Upper lobe of right lung (tissue), 1 donor: ENCODE results near the gene PNMA8C. TPM values are rescaled to one million over a fixed set of nuclear protein-coding genes. Genes with fewer than 3 reads are reported as not detected.

Experiments used
- ATAC-seq: fragments of 200-7000 bp; cut with Tn5 transposase; one replicate; pipeline ENCODE4 v1.9.1; 2020; ENCODE audit warnings: mild to moderate bottlenecking, moderate library complexity
- DNase-seq: peaks from one replicate; pipeline ENCODE4 v3.0.0-alpha.2; 2020
- H3K27ac ChIP-seq: fragments of 200-600 bp; one replicate; pipeline ENCODE4 v1.8.0; 2022
- H3K27me3 ChIP-seq: fragments of 200-600 bp; one replicate; pipeline ENCODE4 v1.8.0; 2022; ENCODE audit warnings: mild to moderate bottlenecking
- H3K36me3 ChIP-seq: fragments of 200-600 bp; one replicate; pipeline ENCODE4 v1.8.0; 2022
- H3K4me1 ChIP-seq: fragments of 200-600 bp; one replicate; pipeline ENCODE4 v1.8.0; 2022
- H3K4me3 ChIP-seq: fragments of 200-600 bp; one replicate; pipeline ENCODE4 v1.8.0; 2022; ENCODE audit warnings: mild to moderate bottlenecking
- H3K9me3 ChIP-seq: fragments of 200-600 bp; one replicate; pipeline ENCODE4 v1.8.0; 2022
- intact Hi-C: fragments of 100-400 bp; cut with DNase I; formaldehyde crosslinking; loops from one replicate; pipeline ENCODE4 v1.11.0; 2022
- total RNA-seq: library from RNA; stranded (reverse); fragmentation: NEBNext Ultra II Directional; extraction: Animal tissue kit (Norgen Biotek cat#: 25700); gene quantifications from one replicate; pipeline ENCODE4 v1.2.1, GENCODE V29; 2021
- TF ChIP-seq, protein P1 (sequence below): fragments of 200-600 bp; IDR thresholded peaks from one replicate; pipeline ENCODE4 v1.8.0; 2022; ENCODE audit warnings: antibody characterized with exemption
- donor health status: DM: no; HTN: yes; CAD: no; lungs with severe emphysema.

The PNMA8C gene
- total RNA-seq, 1 donor from 2014 or later, result not detected

DNA sequence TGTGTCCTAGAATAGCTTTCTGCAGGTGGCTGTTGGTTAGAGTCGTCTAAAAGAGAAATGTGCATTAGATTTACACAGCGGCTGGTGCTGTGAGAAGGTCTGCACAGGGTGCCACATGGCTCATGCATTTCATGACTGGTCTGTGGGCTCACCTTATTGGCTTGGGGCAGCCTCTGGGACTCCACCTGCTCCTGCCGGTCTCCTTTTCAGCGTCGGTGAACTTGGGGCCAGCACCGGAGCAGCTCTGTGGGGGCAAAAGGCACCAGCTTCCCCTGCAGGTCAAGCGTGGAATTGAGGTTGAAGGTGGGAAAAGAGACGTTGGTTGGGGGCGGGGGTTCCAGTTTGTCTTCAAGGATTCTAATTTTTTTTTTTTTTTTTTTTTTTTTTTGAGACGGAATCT, 3.1 kb upstream of the PNMA8C start:
- H3K27ac ChIP-seq, result no peak overlapping the region
- intact Hi-C loops, result no loop called here
- no peak for DNase-seq
- no peak for ATAC-seq
- H3K4me3 ChIP-seq, result no peak overlapping the region
- peaks cover 29% of the 10 kb centered on the region for H3K27me3 ChIP-seq
- H3K36me3 ChIP-seq, result no peaks in the 10 kb centered on the region
- TF ChIP-seq, protein P1, sequence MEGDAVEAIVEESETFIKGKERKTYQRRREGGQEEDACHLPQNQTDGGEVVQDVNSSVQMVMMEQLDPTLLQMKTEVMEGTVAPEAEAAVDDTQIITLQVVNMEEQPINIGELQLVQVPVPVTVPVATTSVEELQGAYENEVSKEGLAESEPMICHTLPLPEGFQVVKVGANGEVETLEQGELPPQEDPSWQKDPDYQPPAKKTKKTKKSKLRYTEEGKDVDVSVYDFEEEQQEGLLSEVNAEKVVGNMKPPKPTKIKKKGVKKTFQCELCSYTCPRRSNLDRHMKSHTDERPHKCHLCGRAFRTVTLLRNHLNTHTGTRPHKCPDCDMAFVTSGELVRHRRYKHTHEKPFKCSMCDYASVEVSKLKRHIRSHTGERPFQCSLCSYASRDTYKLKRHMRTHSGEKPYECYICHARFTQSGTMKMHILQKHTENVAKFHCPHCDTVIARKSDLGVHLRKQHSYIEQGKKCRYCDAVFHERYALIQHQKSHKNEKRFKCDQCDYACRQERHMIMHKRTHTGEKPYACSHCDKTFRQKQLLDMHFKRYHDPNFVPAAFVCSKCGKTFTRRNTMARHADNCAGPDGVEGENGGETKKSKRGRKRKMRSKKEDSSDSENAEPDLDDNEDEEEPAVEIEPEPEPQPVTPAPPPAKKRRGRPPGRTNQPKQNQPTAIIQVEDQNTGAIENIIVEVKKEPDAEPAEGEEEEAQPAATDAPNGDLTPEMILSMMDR, result no peak
- H3K4me1 ChIP-seq, result peaks cover 8% of the 10 kb centered on the region
- no peaks in the 10 kb centered on the region for H3K9me3 ChIP-seq

DNA sequence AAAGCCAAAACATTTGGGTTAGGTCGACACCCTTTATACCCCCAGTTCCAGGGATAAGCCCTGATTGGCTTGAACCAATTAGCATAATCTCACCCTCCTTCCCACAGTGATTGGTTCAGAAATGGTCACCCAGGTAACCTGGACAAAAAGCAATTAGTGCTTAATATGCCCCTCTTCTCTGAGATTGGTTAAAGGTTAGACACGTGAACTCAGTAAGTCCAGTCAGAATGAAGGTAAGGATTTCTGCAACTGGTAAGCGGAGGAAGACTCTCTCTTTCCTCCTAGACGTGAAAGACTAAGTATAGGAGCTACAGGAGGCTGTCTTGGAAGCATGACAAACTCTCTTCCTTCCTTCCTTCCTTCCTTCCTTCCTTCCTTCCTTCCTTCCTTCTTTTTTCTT, 1.3 kb upstream of the PNMA8C start:
- TF ChIP-seq, protein P1, result no peak
- no peaks in the 10 kb centered on the region for H3K9me3 ChIP-seq
- DNase-seq (no peak), ATAC-seq (no peak)
- peaks cover 13% of the 10 kb centered on the region for H3K4me1 ChIP-seq
- no peak overlapping the region for H3K4me3 ChIP-seq
- H3K27me3 ChIP-seq, result peaks cover 36% of the 10 kb centered on the region
- H3K27ac ChIP-seq, result no peak overlapping the region
- H3K36me3 ChIP-seq, result no peaks in the 10 kb centered on the region
- intact Hi-C loops, result no loop called here

DNA sequence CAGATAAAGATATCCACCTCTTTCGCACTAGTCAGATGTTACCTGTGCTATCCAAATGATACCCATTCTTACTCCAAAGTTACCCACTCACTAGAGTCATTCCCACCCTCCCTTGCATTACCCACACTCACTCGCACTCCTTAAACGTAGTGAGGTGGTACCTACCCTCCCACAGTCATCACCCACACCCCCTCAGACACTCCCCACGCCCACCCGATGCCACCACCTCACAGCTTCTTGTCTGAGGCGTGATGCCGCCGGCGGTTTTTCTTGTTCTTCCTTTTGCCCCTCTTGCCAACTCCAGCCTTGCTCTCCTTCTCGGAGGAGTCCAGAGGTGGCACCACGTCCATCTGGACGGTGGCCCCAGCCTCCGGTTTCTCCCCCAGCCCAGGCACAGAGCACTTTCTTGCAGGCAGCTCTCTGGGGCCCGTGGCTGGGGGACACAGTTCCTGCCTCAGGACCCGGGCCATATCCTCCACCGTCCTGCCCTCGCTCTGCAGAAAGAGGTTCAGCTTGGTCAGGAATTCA, 1.2 kb downstream of the PNMA8C start:
- H3K27ac ChIP-seq, result no peak overlapping the region
- H3K4me3 ChIP-seq, result no peak overlapping the region
- no peaks in the 10 kb centered on the region for H3K36me3 ChIP-seq
- peaks cover 36% of the 10 kb centered on the region for H3K27me3 ChIP-seq
- intact Hi-C loops, result no loop called here
- H3K9me3 ChIP-seq, result no peaks in the 10 kb centered on the region
- DNase-seq (no peak), ATAC-seq (no peak)
- peaks cover 13% of the 10 kb centered on the region for H3K4me1 ChIP-seq
- TF ChIP-seq, protein P1, result no peak

DNA sequence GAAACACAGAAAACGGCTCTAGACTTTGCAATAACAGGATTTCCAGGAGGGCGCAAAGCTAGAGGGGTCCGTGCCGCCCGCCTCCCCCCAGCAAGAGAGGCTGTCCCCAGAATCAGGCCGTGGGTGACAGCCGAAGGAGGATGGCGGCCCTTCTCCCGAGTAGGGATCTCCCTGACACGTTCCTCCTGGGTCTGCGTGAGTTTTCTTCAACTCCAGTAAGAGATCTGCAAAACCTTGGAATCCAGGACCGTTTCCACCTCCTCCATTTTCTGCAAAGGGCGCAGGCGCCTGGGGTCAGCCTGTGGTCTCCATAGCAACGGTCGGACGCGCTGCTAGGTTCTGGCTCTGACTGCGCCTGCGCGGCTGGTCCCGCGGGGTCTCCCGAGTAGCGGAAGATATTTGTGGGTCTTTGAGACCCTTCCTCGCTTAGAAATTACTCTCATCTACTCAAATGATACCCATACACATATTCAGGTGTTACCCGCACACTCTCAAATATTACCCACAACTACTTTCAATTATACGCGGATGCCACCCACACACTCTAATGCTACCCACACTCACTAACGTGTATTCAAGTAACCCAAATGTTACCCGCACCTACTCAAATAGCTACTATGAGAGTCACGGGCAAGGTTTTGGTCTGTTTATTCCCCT, 2.1 kb downstream of the PNMA8C start:
- intact Hi-C loops, result no loop called here
- TF ChIP-seq, protein P1, result no peak
- Histone ChIP-seq H3K4me3 (peak overlapping the region; percentile 56), H3K27me3 (peaks cover 33% of the 10 kb centered on the region), H3K36me3 (no peaks in the 10 kb centered on the region), H3K4me1 (peaks cover 13% of the 10 kb centered on the region), H3K9me3 (no peaks in the 10 kb centered on the region), H3K27ac (peak overlapping the region; percentile 71)
- peak; percentile 87 for DNase-seq
- ATAC-seq, result peak; percentile 70

DNA sequence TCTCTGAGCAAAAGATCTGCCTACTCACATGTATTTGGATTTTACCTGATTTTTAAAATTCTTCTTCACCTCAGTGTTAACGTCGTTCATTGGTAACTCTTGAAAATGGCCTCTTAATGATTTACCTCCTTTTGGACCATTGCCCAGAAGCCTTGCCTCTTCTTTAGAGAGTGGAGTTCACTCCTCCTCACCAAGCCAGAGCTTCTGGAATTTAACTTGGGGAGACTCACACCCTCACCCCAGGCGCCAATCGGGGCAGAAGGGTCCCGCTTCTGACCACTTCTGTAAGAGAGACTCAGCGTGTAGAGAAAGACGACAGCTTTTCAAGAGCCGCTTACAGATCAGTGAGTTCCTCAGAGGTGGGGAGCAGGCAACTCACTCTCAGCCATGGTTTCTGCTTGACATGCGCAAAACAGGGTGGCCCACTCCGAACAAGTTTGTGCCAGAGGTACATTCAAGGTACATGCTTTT, 2.7 kb downstream of the PNMA8C start:
- H3K27ac ChIP-seq, result peak overlapping the region; percentile 71
- H3K4me3 ChIP-seq, result peak overlapping the region; percentile 56
- H3K9me3 ChIP-seq, result no peaks in the 10 kb centered on the region
- intact Hi-C loops, result no loop called here
- ATAC-seq, result peak; percentile 50
- H3K27me3 ChIP-seq, result peaks cover 31% of the 10 kb centered on the region
- no peaks in the 10 kb centered on the region for H3K36me3 ChIP-seq
- TF ChIP-seq, protein P1, result no peak
- H3K4me1 ChIP-seq, result peaks cover 13% of the 10 kb centered on the region
- no peak for DNase-seq
